Pancreas (tissue), 10 donors: ENCODE measurements around the gene ASIC2. TPM values are rescaled to one million over a fixed set of nuclear protein-coding genes. Genes with fewer than 3 reads are reported as not detected.

Experiments used
- ATAC-seq, 4 donors: fragments of 200-7000 bp; cut with Tn5 transposase; one replicate each; pipeline versions ENCODE4 v1.8.0 to v1.9.1; 2020; ENCODE audit warnings: mild to moderate bottlenecking in 4 of 4, moderate library complexity in 4 of 4
- DNase-seq, 6 donors: peaks; one replicate each; pipeline ENCODE4 v3.0.0-alpha.2; 2020
- FAIRE-seq: peaks from 2 replicates; lab custom pipeline; 2012; peaks lifted over from hg19 to GRCh38; lab: Jason Lieb, UNC
- H3K27ac ChIP-seq, 4 donors: fragments of 200-600 bp; sonication (generic); 1 replicate in 3 of 4; 2 replicates in 1 of 4; pipeline versions ENCODE4 v1.5.0 to v1.8.0; 2020
- H3K27me3 ChIP-seq, 4 donors: fragments of 200-600 bp; one replicate each; pipeline ENCODE4 v1.8.0; 2021
- H3K36me3 ChIP-seq, 3 donors: fragments of 200-600 bp; sonication (generic) in 1 of 3; one replicate each; pipeline versions ENCODE4 v1.5.0 to v1.8.0; 2020 to 2021
- H3K4me1 ChIP-seq, 3 donors: fragments of 200-600 bp; one replicate each; pipeline ENCODE4 v1.8.0; 2021
- H3K4me3 ChIP-seq, 4 donors: fragments of 200-600 bp; sonication (generic) in 2 of 4; one replicate each; pipeline versions ENCODE4 v1.5.0 to v1.8.0; 2020 to 2021
- H3K9me3 ChIP-seq, 4 donors: fragments of 200-600 bp; one replicate each; pipeline ENCODE4 v1.8.0; 2021
- CTCF ChIP-seq, 4 donors: fragments of 200-600 bp; sonication (generic) in 3 of 4; IDR thresholded peaks; one replicate each; pipeline versions ENCODE4 v1.5.0 to v1.8.0; 2021; ENCODE audit warnings: antibody characterized with exemption in 4 of 4
- WGBS, 2 donors: extraction: QIAGEN DNeasy Blood & Tissue Kit; methylation state at CpG; one replicate each; pipeline ENCODE4 v1.1.7; 2013; 5-methylcytosine and 5-hydroxymethylcytosine counted together
- intact Hi-C, 3 donors: fragments of 100-400 bp; cut with DNase I; formaldehyde crosslinking; loops; one replicate each; pipeline versions ENCODE4 v1.11.1 to v1.14.2; 2022
- polyA plus RNA-seq, 2 donors: library from polyadenylated mRNA; stranded (reverse); fragments of 200-250 nt; gene quantifications; one replicate each; pipeline ENCODE4 v1.2.3, GENCODE V29; 2013
- total RNA-seq, 6 donors: library from RNA; stranded (reverse); fragmentation: NEBNext Ultra II Directional in 4 of 6; extraction: Animal tissue kit (Norgen Biotek cat#: 25700) in 4 of 6; gene quantifications; one replicate each; pipeline versions ENCODE4 v1.2.1 to v1.2.4, GENCODE V29; 2021 to 2023
- donor health status: healthy with polysubstance abuse.
- donor health status: DM: no; HTN: no; CAD: no; lungs with moderate emphysema.
- donor health status: DM: no; HTN: no; CAD: no.
- donor health status: control.
- donor health status: control.
- donor health status: Bipolar disorder and iron deficiency.
- donor health status: DM: yes; HTN: yes; CAD: no.
- donor health status: DM: no; HTN: no; CAD: no.
- donor health status: DM: no; HTN: no; CAD: no.
- donor health status: DM: yes; HTN: yes; CAD: no.

Gene ASIC2
- total and polyA plus RNA-seq, 8 donors, result 0.09 to 0.14 (median 0.09) TPM; not detected in 5

GRCh38 chr17:33097411-33097810, 195.7 kb downstream of the ASIC2 start:
- no peaks in the 10 kb centered on the region for H3K36me3 ChIP-seq
- H3K4me1 ChIP-seq, result no peaks in the 10 kb centered on the region
- no peak for ATAC-seq
- TF ChIP-seq CTCF (IDR thresholded peaks at IDR 0.05), result no peak
- H3K9me3 ChIP-seq, result no peaks in the 10 kb centered on the region
- peaks cover 0 to 9% (median 0%) of the 10 kb centered on the region in 4 donors for H3K27me3 ChIP-seq
- H3K4me3 ChIP-seq, result no peak overlapping the region
- intact Hi-C loops, result no loop called here
- no peak for FAIRE-seq
- DNase-seq, result no peak
- no peak overlapping the region for H3K27ac ChIP-seq
- 62 to 66% methylated on average over 8 of the region's 8 CpGs for WGBS, 2 donors

- no peak for DNase-seq
- ATAC-seq, result no peak
- Histone ChIP-seq H3K27me3 (peaks cover 0 to 9% (median 0%) of the 10 kb centered on the region in 4 donors), H3K36me3 (no peaks in the 10 kb centered on the region), H3K9me3 (no peaks in the 10 kb centered on the region), H3K27ac (no peak overlapping the region), H3K4me1 (no peaks in the 10 kb centered on the region), H3K4me3 (no peak overlapping the region)
- FAIRE-seq, result no peak
- WGBS, 2 donors, result 47 to 54% methylated on average over 4 of the region's 4 CpGs
- intact Hi-C loops, result no loop called here
- no peak for TF ChIP-seq CTCF (IDR thresholded peaks at IDR 0.05)
Observed at GRCh38 chr17:33096161-33096560, 196.9 kb downstream of the ASIC2 start.

GRCh38 chr17:33091271-33091670, 201.8 kb downstream of the ASIC2 start:
- ATAC-seq, result no peak
- Histone ChIP-seq H3K36me3 (no peaks in the 10 kb centered on the region), H3K27ac (no peak overlapping the region), H3K27me3 (peaks cover 0 to 9% (median 0%) of the 10 kb centered on the region in 4 donors), H3K9me3 (no peaks in the 10 kb centered on the region), H3K4me1 (no peaks in the 10 kb centered on the region), H3K4me3 (no peak overlapping the region)
- intact Hi-C loops, result no loop called here
- 50 to 59% methylated on average over 5 of the region's 5 CpGs for WGBS, 2 donors
- TF ChIP-seq CTCF (IDR thresholded peaks at IDR 0.05), result no peak
- no peak for FAIRE-seq
- no peak for DNase-seq

- Histone ChIP-seq H3K27ac (no peak overlapping the region), H3K4me1 (no peaks in the 10 kb centered on the region), H3K36me3 (no peaks in the 10 kb centered on the region), H3K27me3 (peaks cover 0 to 9% (median 0%) of the 10 kb centered on the region in 4 donors), H3K4me3 (no peak overlapping the region), H3K9me3 (no peaks in the 10 kb centered on the region)
- intact Hi-C loops, result no loop called here
- no peak for ATAC-seq
- no peak for FAIRE-seq
- TF ChIP-seq CTCF (IDR thresholded peaks at IDR 0.05), result no peak
- no peak for DNase-seq
- 17 to 32% methylated on average over 1 of the region's 1 CpG for WGBS, 2 donors
Observed at GRCh38 chr17:33090806-33091205, 202.3 kb downstream of the ASIC2 start.

GRCh38 chr17:33086878-33087277, 206.2 kb downstream of the ASIC2 start:
- H3K27ac ChIP-seq, result no peak overlapping the region
- ATAC-seq, result no peak
- H3K27me3 ChIP-seq, result no peaks in the 10 kb centered on the region
- H3K4me1 ChIP-seq, result no peaks in the 10 kb centered on the region
- TF ChIP-seq CTCF (IDR thresholded peaks at IDR 0.05), result no peak
- H3K4me3 ChIP-seq, result no peak overlapping the region
- intact Hi-C loops, result no loop called here
- FAIRE-seq, result no peak
- DNase-seq, result no peak
- H3K9me3 ChIP-seq, result no peaks in the 10 kb centered on the region
- H3K36me3 ChIP-seq, result no peaks in the 10 kb centered on the region
